COLO829 (cell line): ENCODE measurements around the gene RASSF8.

Experiments used
- DNase-seq: peaks from one replicate; pipeline ENCODE4 v3.0.0; 2012; ENCODE audit warnings: low spot score

Gene RASSF8

DNA sequence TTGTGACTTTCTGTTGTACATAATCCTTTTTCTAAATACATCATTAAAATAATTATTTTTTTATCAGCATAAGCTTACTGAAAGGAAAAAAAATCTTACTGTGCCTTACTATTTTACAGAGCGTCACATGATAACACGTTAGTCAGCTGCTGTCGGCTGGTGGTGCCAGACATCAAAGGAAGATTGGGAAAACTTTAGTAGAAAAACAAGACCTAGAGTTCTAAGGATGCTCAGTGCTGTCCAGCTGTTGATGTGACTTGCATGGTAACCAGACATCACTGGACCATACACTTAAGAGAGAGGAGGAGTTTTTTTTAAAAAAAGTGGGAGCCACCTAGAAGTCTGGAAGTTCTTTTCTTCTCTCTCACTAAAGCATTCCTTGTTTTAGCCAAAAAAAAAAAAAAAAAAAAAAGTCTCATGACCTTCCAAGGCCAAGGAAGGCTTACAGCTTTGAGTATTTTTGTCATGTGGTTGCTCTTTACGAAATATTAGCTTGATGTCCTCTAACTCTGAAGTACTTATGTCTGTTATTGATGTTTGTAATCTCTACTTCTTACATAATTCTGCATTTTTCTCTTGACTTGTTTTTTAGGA lies 4.5 kb downstream of the RASSF8 start:
- peak; percentile 62 for DNase-seq

DNA sequence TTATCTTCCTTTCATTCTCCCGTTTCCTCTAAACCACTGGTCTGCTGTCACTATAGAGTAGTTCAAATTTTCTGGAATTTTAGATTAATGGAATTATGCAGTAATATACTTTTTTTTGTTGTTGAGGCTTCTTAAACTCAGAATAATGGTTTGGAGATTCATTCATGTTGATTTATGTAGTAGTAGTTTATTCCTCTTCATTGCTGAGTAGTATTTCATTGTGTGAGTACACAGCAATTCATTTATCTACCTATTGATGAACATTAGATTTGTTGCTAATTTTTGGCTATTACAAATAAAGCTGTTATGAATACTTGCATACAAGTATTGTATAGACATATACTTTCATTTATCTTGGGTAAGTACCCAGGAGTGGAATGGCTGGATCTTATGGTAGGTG lies 7.2 kb downstream of the RASSF8 start:
- DNase-seq: no peak

DNA sequence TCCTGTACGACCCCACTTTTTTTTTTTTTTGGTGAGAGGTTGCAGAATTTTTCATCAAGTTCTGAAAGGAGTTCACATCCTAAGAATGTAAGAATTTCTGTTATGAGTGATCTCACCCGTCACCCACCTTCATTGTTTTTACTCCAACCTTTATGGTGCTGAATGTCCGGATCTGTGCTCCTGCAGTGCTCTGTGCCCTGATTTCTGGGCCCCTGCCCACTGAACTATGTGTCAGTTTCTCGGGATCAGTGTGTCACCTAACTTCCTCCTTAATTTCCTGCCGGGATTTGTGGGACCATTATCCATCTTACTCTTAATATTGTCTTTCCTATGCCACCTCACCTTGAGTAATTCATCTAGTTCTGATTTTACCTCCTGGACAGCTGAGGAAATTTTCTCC lies 11.6 kb downstream of the RASSF8 start:
- DNase-seq: no peak

DNA sequence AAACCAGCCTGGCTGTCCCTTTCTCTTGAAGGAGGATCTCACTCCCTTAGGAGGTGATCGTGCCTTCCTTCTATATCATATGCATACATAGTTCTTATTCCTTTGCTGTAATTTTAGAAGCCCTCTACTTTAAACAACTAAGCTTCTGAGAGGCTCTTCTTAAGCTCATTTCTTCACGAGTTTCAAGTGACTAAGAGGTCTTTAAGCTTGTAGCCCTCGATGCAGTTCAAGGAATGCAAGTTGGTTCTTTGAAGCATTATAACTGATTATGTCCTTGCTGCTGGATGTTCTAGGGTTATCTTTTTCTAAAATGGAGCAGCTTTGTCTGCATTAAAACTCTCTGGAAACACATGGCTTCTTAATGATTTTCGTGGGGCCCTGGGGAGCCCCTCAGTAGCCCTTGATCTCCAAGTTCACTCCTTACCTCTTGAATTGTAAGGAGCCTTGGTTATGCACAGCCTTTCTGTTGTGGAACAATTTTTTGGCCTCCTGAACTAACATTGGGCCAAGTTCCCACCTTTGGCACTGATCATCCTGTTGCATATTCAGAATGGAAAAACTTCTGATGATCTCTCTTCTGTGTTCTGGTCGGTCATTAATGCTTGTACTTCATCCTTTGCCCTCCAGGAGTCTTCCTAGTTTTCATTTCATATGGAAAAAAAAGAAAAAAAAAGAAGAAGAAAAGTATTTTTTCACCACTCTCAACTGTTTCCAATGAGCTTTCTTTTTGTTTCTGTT lies 12.6 kb downstream of the RASSF8 start:
- DNase-seq: no peak

DNA sequence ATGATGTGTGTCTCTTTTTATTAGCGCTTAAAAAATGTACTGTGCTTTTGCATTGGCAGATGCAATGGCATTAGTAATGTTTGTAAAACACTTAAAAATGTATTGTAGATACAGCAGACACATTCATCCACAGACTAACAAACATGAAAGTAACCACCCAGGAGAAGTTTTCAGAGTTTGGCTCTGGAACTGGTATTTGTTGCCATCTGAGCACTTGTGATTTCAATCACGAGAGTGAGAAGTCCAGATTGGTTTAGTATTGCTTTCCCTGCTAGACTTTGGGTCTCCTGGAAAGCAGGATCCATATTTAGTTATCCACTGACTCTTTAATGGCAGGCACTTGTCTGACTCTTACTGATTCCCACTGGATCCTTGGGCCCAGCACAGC lies 13.2 kb downstream of the RASSF8 start:
- no peak for DNase-seq

DNA sequence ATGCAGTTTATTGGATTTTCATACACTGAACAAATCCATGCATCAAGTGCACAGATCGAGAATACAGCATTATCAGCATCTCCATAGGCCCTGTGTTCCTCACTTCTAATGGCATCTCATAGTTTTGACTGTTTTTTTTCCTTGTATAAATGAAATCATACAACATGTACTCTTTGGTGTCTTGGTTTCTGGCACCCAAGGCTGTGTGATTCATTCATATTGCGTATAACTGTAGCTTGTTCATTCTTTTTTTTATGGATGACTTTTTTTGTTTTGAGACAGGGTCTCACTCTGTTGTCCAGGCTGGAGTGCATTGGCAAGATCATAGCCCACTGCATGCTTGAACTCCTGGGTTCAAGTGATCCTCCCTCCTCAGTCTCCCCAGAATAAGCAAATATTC lies 14.3 kb downstream of the RASSF8 start:
- DNase-seq: no peak

DNA sequence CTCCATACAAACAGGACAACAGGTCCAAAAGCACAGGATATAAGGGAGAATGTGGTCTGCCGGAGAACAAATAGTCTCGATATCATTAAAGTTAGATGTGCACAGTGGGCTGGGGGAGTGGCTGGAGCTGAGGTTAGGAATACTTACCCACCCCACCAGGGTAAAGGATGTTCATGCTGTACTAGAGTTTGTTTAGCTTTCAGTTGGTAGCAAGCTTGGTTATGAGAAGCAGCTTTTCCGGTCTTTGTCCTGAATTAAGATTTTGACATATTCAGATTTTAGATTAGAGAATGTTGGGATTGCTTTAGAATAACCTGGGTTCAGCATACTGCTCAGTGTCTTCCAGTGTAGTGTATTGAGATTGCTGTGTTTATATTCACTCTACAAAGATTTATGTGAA lies 16.7 kb downstream of the RASSF8 start:
- DNase-seq: no peak

DNA sequence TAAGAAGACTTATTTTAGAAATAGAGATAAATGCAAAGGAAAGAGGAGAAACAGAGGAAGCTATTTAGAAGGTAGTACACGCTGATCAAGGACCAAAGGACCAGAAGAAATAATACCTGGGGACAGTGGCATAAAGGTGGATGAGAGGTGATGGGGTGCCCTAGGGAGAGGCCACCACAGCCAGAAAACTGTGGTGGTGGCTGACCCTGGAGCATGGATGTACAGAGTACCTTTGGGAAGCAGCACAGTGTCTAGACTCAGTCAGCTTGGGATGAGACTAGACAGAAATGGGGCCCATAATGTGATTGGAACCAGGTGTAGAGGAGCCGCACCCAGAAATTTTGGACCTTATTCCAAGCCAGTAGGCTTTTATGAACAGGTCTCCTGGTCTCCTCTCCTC lies 17.2 kb downstream of the RASSF8 start:
- no peak for DNase-seq

DNA sequence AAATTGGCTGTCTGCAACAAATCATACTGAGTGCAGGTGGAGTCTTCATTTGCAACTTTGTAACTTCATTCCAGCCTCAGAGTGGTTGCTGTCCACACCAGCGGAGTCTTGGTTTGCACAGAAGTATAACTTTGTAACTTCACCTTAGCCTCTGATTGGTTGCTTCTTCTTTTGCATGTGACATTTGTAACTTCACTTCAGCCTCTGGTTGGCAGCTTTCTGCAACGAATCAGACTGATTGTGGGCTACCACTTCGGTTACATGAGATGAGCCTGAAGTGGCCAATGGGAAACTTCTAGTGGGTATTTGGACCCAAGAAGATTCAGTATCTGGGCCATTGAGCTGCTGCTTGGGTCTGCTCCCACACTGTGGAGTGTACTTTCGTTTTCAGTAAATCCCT lies 17.8 kb downstream of the RASSF8 start:
- no peak for DNase-seq

DNA sequence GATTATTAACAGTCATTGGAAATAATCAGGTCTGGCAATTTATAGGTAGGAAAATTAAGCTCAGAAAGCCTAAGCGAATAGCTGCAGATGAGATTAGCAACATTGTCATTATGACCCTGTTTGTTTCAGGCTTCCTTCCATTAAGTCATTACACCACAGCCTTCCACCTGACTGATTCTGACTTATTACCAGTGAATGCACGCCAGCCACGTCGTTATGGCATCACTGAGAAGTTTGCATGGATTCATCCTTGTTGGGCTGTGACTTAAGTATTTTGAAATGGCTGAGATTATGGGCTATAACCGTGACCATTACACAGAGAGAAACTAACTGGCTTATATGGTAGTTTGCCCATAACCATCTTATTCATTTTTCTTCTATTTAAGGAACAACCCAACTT lies 18.6 kb downstream of the RASSF8 start:
- DNase-seq: no peak

DNA sequence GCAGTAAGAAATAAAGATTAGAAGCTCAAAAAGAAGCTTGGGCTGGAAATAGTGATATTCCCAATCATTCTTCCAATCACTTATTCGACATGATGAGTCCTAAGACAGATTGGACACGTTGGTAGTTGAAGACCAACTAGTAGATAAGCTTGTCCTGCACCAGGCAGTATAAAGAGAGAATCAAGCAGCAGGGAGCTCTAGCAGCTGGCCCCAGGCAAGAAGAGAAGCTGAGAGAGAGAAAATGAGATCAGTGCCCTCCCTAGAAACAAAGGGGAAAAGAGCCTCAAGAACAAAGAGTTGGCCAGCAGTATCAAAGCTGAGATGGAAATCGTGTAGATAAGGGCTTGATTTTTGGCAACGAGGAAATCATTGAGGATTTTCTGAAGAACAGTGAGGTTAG lies 20.6 kb downstream of the RASSF8 start:
- no peak for DNase-seq

DNA sequence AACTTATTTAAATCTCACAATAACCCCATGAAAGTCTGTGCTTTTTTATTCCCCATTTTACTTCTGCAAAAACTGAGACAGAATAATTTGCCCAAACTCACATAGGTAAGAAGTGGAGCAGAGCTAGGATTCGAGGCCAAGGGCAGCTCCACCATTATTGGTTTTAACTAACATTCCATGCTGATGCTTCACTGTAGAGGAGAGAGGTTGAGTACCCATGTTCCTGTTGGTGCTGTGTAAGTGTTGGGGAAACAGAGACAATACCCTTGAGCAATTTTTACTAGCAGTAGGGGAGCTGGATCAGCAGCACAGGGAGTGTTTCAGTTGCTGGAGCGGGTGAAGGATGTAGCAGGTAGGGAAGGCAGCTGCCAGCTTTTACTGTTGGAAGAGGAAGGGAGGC lies 21.1 kb downstream of the RASSF8 start:
- no peak for DNase-seq

DNA sequence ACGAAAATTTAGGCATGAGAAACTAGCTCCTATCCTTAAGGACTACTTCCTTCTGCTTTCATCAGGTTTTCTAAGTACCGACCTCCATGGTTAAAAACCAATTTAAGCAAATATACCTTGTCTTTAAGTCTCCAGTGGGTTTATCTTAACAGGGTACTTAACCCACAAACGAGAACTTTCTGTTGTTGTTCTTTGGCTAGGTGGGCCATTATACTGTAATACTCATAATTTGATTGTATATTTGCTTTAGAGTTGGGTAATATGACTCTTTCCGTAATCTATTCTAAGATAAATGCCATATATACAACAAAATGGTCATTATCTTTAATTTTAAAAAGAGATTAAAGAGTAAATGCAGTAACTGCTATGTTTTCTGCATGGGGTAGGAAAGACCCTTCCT lies 21.6 kb downstream of the RASSF8 start:
- DNase-seq: no peak

DNA sequence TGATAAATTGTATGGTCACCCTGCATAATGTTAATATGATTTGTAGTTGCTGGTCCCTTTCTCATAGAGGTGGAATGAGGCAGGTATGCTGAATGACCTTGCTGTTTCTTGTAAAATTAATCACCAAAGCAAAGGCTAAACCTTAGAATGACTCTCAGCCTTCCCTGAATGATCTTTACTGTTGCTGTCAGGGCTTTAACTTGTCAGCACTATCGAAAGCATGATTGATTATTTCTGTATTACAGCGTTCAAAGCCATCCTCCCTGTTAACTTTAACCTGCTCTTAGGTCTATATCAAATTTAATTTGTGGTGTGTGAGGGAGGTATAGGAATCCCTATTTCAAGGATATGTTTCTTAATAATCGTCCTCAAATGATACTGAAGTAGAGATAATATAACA lies 23.1 kb downstream of the RASSF8 start:
- DNase-seq: no peak

DNA sequence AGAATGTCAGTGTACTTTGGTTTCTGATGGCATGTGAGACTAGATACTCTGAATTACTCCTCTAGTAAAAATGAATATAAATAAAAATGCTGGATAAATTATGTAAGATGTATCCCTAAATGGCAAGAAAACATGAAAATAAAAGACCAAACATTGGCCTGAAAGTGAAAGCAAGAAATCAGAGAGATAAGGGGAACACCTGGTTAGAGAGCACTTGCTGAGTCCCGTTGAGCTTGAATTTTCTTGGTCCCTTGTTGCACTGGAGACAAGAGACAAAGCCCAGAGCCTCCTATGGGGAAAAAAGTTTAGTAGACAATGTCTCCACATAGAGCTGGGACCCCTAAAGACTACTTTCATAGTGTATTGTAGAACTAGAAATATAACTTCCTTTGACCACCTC lies 23.9 kb downstream of the RASSF8 start:
- no peak for DNase-seq

DNA sequence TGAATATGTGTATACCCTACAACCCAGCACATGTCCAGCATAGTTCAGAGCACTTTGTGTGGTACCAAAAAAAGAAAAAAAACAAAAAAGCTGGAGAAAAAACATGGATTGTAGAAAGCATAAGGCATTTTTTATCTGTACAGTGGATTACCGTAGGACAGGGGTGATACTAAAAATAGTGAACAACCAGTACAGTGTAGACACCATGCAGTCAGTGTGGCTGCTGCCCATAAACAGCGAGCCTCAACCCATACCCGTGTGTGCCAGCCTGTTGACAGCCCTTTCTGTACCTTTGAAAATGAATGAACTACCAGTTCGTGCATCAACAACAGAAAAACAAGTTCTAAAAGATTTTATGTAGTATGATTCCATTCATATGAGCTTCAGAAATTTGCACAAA lies 25.1 kb downstream of the RASSF8 start:
- DNase-seq: no peak

DNA sequence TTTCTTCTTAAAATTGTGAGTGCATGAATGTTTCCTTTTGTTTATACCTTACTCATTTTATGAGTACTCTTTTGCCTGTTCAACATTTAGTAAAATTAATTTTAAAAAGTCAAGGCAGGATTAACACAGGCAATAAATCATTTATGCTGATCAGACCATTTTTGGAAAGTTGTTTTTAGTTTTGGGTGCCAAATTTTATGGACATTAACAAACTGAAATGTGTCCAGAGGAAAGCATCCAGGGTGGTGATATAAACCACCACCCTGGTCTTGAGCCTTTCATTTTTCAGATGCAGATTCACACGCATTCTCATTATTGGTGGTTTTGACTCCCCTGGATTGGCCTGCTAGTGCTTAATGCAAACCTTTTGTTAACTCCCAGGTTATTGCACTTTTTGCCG lies 26.3 kb downstream of the RASSF8 start:
- no peak for DNase-seq

DNA sequence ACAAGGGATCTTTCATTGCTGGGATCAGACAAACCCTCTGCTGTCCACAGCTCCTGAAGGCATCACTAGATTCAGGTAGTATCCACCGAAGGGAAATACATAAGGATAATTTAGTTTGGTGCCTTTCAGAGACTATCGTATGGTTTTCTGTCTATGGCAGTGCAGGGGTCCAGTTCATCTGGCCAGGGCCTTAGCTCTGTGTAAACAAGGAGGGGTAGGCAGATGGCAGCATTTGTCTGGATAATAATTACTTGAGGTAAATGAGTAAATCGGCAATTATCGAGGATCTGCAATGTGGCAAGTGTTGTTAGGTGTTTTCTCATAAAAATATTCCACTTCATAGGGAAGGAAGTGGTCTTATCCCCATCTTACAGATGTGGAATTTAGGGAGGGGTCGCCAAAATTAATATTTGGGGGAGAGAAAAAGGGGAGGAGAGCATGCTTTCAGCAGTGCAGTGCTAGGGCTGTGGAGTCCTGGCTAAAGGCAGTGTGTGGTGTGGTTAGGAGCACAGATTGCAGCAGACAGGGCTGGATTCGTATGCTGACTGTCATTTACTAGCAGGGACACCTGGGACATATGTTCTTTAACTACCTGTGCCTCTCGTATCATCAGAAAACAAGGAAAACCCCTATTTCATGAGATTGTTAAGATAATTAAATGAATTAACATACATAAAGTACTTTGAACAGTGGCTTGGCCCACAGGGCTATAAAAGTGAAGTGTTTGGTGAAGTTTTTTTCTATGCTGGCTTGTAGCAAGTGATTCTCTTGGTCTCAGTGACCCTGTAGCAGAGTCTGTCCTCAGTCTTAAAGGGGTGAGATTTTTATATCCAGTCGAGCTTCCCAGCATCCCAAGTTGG lies 27.1 kb downstream of the RASSF8 start:
- DNase-seq: no peak

DNA sequence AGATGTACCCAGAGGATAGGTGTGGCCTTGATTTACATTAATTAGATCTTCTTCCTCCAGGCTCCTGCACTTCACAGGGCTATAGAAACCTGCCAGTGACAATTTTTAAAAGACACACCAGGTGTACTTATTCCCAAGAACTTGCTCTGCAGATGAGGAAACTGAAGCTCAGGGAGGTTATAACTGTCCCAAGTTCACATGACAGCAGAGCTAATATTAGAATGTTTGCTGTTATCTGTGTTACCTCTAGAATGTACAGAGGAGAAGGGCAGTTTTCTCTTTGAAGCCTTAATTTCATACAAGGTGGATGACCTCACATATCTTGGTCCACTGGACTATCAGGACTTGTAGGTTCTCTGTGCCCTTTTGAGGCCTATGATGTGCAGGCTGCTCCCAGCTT lies 27.7 kb downstream of the RASSF8 start:
- no peak for DNase-seq

DNA sequence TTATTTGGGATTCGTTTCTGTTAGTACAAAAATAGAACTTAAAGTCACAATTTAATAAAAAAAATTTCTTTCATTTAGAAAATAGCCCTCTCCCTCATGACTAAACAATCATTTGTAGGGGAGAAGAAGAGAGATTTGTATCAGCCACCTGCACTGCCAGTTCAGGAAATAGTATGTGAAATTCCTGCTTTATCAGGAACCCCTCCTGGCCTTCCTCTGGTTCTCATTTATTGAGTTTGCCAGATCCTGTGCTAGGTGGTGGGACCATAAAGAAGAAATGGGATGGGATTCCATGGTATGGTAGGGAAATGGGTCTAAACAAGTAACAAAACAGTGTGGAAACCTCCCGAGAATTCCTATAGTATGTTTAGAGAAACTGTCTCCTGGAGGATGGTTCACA lies 30.0 kb downstream of the RASSF8 start:
- no peak for DNase-seq

DNA sequence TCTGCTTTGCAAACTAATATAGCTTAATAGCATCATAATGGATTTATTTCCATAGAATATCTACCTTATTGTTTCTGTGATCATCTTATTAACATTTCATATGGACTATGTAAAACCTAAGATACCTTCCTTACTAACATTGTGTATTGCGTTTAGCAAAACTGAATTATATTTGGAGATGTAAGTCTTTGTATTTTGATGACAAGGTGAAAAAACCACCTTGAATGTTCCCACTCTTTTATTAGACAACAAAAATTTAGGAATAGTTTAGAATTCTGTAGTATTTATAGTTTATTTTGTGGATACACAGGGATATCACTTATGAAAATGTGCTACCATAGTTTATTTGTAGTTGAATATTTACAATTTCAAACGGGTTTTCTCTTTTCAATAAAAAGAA lies 32.0 kb downstream of the RASSF8 start:
- no peak for DNase-seq

DNA sequence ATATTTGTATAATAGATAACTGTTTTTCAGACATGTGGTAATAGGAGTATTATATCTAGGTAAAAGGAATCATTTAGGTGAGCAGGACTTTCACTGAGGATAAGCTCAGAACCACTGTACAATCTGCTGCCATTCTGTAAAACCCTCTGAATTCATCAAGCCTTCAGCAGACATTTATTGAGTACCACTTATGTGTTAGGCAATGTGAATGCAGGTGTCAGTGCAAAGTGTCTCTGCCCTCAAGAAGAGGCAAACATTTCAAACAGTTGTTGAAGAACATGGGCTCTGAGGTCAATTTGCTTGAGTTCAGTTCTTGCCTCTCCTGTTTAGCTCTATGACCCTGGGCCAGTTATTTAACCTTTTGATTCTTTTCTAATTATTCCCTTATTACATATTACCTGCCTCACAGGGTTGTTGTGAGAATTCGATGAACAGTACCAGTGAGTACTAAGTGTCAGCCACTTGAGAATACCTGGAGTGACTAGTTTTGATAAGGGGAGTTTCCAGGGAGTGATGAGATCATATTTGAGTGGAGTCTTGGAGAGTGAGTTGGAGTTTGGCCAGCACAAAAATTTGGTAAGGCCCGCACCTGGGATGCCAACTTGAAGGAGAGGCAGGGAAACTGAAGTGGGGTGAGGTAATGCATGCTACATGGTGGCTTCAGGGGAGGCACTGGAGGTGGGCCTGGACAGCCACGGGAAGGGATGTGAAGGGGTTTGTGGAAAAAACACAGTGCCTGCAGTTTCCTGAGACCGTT lies 33.7 kb downstream of the RASSF8 start:
- no peak for DNase-seq
